GM19099 (cell line): ENCODE results near the gene PSAP.

Experiments
- POLR2A ChIP-seq: IDR thresholded peaks from 3 replicates; pipeline ENCODE4 v1.6.1; 2011; ENCODE audit warnings: low read depth; ENCODE audit not compliant: insufficient read length; ENCODE audit errors: extremely low read depth

The PSAP gene

GRCh38 chr10:71778071-71778825 is 72.8 kb downstream of the PSAP start:
- no peak for TF ChIP-seq POLR2A

GRCh38 chr10:71777213-71777985 is 73.7 kb downstream of the PSAP start:
- TF ChIP-seq POLR2A: no peak

GRCh38 chr10:71776481-71776925 is 74.5 kb downstream of the PSAP start:
- no peak for TF ChIP-seq POLR2A

- no peak for TF ChIP-seq POLR2A
Measured at GRCh38 chr10:71774916-71775702, 75.9 kb downstream of the PSAP start.

GRCh38 chr10:71773221-71773971 is 77.7 kb downstream of the PSAP start, which contains the start of gene VSIR:
TSS of gene VSIR (minus strand) at chr10:71773520. CDS start at chr10:71773439, 81 bp downstream.
- peak; percentile 87 for TF ChIP-seq POLR2A

- no peak for TF ChIP-seq POLR2A
Measured at GRCh38 chr10:71772832-71773220, 78.2 kb downstream of the PSAP start.

DNA sequence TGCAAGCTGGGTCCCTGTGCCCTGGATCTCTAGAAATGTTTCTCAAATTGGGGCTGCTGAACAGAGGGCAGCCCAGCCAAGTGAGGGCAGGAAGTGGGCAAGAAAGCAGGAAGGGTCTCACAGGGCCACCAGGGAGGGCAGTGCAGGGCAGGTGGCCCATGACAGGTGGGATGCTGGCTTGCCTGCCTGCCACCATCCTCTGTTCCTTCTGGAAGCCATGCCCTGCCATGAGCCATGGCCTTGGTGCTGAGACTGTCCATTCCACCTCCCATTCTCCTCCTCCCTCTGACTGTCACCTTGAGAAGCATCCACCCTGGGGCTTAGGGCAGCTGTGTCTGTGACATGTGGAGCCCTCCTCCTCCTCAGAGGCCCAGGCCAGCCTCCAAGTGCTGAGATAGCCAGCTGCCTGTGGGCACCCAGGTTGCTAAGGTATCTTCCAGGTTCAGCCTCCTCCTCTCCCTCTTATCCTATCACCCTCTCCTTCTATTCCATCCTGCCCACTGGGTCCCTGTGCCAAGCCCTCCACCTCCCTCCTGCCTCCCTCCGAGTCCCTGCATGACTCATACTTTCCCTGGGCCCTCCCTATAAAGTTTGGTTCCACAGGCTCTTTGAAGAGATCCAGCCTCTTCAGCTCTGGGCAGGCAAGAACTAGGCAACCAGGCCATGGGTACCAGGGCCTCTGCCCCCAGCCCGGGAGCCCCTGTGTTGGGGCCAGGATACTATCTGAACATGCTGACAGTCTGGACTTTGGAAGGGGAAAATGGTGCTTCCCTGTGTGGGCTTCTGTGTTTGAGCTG is 79.0 kb downstream of the PSAP start:
- no peak for TF ChIP-seq POLR2A

DNA sequence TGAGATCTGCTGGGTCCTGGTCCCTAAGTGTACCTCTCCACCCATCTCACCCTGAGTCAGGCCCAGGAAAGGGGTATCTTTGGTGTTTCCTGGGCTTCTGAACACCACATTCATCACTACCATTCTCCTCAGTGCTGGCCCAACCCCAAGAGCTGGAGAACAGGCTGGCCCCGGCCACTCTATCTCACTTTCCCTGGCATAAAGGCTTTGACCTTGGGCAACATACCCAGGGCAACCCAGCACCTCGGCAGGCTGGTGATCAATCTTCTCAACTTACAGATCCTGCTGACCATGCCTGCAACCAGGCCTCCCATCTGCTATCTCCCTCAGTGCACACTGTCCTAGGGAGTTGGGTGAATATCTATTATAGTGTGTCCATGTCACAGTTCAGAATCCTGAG is 79.8 kb downstream of the PSAP start:
- no peak for TF ChIP-seq POLR2A

GRCh38 chr10:71770789-71771188 is 80.3 kb downstream of the PSAP start:
- no peak for TF ChIP-seq POLR2A

- TF ChIP-seq POLR2A: no peak
Measured at GRCh38 chr10:71770255-71770654, 80.8 kb downstream of the PSAP start.

DNA sequence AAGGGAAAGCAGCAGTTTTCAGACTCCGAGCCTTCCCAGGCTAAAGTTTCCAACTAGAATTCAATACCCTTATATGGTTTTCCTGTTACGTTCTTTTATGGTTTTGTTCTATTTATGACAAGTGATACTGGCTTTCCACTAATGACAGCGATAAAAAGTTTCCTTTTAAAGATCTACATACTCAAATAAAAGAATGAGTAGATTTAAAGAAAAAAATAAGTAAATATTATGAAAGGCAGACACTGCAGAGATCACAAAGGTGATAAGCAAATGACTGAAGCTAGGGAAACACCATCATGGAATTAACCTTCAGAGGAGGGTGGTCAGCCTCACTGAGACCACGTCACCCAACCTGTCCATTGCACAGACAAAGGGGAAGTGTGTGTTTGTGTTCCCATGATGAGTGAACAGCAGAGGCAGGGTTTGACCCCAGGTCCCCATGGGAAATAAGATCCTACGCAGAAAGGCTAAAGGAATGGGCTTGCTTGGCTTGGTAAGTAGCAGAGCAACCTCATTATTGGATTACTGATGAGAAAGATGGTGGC is 81.7 kb downstream of the PSAP start:
- peak; percentile 14 for TF ChIP-seq POLR2A

DNA sequence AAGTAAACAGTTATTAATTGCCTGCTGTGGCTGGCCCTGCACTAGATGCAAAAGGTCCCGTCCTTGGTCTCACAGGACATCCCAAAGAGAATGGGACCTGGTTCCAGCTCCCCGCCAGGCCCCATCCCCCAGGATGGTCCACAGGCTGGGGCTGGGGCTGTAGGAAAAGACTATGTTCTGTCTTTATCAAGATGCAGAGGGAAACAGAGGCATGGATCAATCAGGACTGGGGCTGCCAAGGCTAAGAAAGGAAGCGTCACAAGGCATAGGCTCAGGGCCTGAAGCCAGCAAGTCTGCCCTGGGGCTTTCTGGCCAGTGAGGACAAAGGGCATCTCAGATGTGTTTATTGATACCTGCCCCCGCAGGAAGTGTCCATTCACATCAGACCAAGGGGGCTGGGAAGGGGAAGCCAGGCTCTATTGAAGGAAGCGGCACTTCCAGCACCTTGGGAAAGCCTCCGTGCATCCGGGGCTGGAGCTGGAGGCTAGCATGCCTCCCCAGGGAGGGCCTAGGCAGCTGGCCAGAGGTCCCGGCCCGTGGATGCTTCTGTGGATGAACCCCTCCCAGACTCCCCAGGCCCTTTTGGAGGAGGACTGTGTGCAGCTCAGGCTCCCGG is 83.5 kb downstream of the PSAP start:
- TF ChIP-seq POLR2A: no peak
